NB4 (cell line): ENCODE results near the gene CEP192.

ENCODE experiments used
- POLR2A ChIP-seq: IDR thresholded peaks from 2 replicates; pipeline ENCODE4 v1.6.1; 2011; ENCODE audit warnings: mild to moderate bottlenecking; ENCODE audit not compliant: insufficient read length; ENCODE audit errors: extremely low read depth
- TF ChIP-seq, protein P1 (sequence below): IDR thresholded peaks from one replicate; pipeline ENCODE4 v1.5.1; 2012; ENCODE audit warnings: low read depth, low read length

GRCh38 chr18:13017247-13017875 is 26.2 kb downstream of the CEP192 start:
- TF ChIP-seq, protein P1, sequence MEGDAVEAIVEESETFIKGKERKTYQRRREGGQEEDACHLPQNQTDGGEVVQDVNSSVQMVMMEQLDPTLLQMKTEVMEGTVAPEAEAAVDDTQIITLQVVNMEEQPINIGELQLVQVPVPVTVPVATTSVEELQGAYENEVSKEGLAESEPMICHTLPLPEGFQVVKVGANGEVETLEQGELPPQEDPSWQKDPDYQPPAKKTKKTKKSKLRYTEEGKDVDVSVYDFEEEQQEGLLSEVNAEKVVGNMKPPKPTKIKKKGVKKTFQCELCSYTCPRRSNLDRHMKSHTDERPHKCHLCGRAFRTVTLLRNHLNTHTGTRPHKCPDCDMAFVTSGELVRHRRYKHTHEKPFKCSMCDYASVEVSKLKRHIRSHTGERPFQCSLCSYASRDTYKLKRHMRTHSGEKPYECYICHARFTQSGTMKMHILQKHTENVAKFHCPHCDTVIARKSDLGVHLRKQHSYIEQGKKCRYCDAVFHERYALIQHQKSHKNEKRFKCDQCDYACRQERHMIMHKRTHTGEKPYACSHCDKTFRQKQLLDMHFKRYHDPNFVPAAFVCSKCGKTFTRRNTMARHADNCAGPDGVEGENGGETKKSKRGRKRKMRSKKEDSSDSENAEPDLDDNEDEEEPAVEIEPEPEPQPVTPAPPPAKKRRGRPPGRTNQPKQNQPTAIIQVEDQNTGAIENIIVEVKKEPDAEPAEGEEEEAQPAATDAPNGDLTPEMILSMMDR: no peak
- no peak for TF ChIP-seq POLR2A
